Activated CD4-positive, alpha-beta T cell treated with anti-CD3 and anti-CD28 coated beads, Interleukin-2, amount 10 ng/mL, durations not matched to agents 24 days and 14 days (primary cell): ENCODE measurements around the gene SV2C. TPM values are rescaled to one million over a fixed set of nuclear protein-coding genes. Genes with fewer than 3 reads are reported as not detected.

ENCODE experiments used
- DNase-seq: peaks from one replicate; pipeline ENCODE4 v3.0.0; 2022
- H3K27ac Mint-ChIP-seq: one replicate; pipeline ENCODE4 v1.8.0; 2022; ENCODE audit warnings: mild to moderate bottlenecking, mixed read lengths
- H3K27me3 Mint-ChIP-seq: one replicate; pipeline ENCODE4 v1.8.0; 2022; ENCODE audit warnings: mixed read lengths
- H3K36me3 Mint-ChIP-seq: one replicate; pipeline ENCODE4 v1.8.0; 2022; ENCODE audit warnings: low read depth, mild to moderate bottlenecking, mixed read lengths
- H3K4me1 Mint-ChIP-seq: one replicate; pipeline ENCODE4 v1.8.0; 2021; ENCODE audit warnings: mixed read lengths
- H3K4me3 Mint-ChIP-seq: one replicate; pipeline ENCODE4 v1.8.0; 2022; ENCODE audit warnings: mild to moderate bottlenecking, moderate library complexity, mixed read lengths
- H3K9me3 Mint-ChIP-seq: one replicate; pipeline ENCODE4 v1.8.0; 2021; ENCODE audit warnings: mixed read lengths
- intact Hi-C: fragments of 100-400 bp; cut with micrococcal nuclease; formaldehyde crosslinking; loops from one replicate; pipeline ENCODE4 v1.15.1; 2023
- total RNA-seq: library from RNA; stranded (reverse); gene quantifications from 2 replicates; pipeline ENCODE4 v1.2.3, GENCODE V29; 2022

Gene SV2C
- total RNA-seq, 1 donor from 2014 or later: not detected

DNA sequence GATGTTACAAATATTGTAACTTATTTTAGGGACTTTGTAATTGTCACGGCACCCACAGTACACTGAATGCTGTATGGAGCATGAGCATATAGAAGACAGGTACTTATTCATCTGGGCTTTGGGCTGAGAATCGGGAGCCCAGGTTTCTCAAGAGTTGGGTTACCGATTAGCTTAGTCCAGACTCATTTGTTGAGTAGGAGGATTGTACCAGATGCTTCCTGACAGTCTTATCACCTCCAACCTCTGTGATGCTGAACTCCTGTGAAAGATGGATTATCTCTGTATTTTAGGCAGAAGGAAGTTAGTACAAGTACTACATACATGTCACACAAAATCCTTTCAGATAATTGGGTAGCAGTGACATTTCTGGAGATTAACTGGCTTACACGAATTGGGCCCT lies 79.2 kb downstream of the SV2C start:
- Mint-ChIP-seq H3K27ac (no peak overlapping the region), H3K4me3 (no peak overlapping the region), H3K9me3 (no peaks in the 10 kb centered on the region), H3K27me3 (peaks cover 30% of the 10 kb centered on the region), H3K36me3 (no peaks in the 10 kb centered on the region), H3K4me1 (no peaks in the 10 kb centered on the region)
- DNase-seq: peak; percentile 36
- intact Hi-C loops: no loop called here

GRCh38 chr5:76163111-76163628 lies 80.0 kb downstream of the SV2C start:
- Mint-ChIP-seq H3K9me3 (no peaks in the 10 kb centered on the region), H3K27ac (no peak overlapping the region), H3K4me1 (no peaks in the 10 kb centered on the region), H3K27me3 (peaks cover 32% of the 10 kb centered on the region), H3K4me3 (no peak overlapping the region), H3K36me3 (no peaks in the 10 kb centered on the region)
- intact Hi-C loops: no loop called here
- peak; percentile 28 for DNase-seq

- intact Hi-C loops: no loop called here
- Mint-ChIP-seq H3K27me3 (peaks cover 27% of the 10 kb centered on the region), H3K9me3 (no peaks in the 10 kb centered on the region), H3K36me3 (no peaks in the 10 kb centered on the region), H3K4me1 (no peaks in the 10 kb centered on the region), H3K4me3 (no peak overlapping the region), H3K27ac (no peak overlapping the region)
- peak; percentile 3 for DNase-seq
These were observed 81.8 kb downstream of the SV2C start for GRCh38 chr5:76165029-76165428.

GRCh38 chr5:76165711-76166374 lies 82.7 kb downstream of the SV2C start:
- no peaks in the 10 kb centered on the region for H3K9me3 Mint-ChIP-seq
- intact Hi-C loops: no loop called here
- peaks cover 27% of the 10 kb centered on the region for H3K27me3 Mint-ChIP-seq
- no peak overlapping the region for H3K27ac Mint-ChIP-seq
- peak; percentile 30 for DNase-seq
- no peaks in the 10 kb centered on the region for H3K4me1 Mint-ChIP-seq
- H3K36me3 Mint-ChIP-seq: no peaks in the 10 kb centered on the region
- no peak overlapping the region for H3K4me3 Mint-ChIP-seq

- intact Hi-C loops: no loop called here
- Mint-ChIP-seq H3K27ac (no peak overlapping the region), H3K36me3 (no peaks in the 10 kb centered on the region), H3K4me1 (no peaks in the 10 kb centered on the region), H3K27me3 (peaks cover 23% of the 10 kb centered on the region), H3K9me3 (no peaks in the 10 kb centered on the region), H3K4me3 (no peak overlapping the region)
- peak; percentile 37 for DNase-seq
These were observed 83.8 kb downstream of the SV2C start for GRCh38 chr5:76166886-76167576.

DNA sequence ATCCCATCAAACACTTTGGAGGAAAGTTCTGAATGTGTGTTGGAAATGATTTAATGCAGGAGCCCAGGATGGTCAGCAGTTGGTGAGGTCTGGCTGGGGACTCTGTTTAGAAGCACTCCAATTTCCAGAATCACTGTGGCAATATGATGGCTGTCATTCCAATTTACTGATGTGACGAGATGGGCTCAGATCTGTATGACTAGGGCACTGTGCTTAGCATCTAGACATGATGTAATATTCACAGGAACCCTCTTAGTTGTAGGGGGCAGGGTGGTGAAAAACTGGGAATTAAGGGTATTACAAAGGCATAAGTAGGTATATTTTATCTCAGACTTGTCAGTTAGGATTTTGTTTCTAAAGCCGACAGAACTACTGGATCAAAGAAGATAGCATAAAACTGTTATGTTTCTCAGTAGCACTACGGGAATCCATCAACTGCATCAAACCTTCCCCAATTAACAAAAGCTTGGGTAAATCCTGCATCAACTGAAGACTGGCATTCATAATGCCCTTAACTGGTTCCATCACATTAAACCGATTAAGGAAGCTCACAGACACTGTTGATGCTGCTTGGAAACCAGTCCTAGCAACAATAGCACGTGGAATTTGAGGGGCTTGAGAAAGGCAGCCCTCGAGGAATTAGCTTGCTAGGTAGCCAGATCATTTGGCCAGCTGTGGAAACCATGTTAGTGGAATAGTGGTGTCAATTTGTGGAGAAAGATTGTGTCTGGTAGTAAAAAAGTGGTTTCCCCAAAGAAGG lies 86.1 kb downstream of the SV2C start:
- Mint-ChIP-seq H3K4me3 (no peak overlapping the region), H3K4me1 (no peaks in the 10 kb centered on the region), H3K27ac (no peak overlapping the region), H3K27me3 (peaks cover 22% of the 10 kb centered on the region), H3K9me3 (no peaks in the 10 kb centered on the region), H3K36me3 (no peaks in the 10 kb centered on the region)
- peak; percentile 35 for DNase-seq
- intact Hi-C loops: no loop called here

DNA sequence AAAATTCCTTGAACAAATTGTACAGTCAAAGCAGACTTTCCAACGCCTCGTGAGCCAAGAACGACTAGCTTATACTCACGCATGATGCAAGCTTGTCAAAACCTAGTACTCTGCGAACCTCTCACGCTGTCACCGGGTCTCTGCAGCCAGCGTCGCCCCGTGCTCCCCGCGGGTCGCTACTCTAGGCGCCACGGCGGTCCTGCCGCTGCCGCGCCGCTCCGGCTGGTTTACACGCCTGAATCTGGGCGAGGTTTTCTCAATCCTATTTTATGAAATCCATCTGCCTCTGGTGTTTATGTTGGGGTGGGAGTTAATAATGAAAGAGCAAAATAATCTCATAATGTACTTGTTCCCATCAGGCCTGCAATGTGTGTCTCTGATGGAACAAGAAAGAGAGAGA lies 90.9 kb downstream of the SV2C start:
- Mint-ChIP-seq H3K36me3 (no peaks in the 10 kb centered on the region), H3K27ac (no peak overlapping the region), H3K4me3 (no peak overlapping the region), H3K27me3 (peaks cover 4% of the 10 kb centered on the region), H3K4me1 (peaks cover 17% of the 10 kb centered on the region), H3K9me3 (no peaks in the 10 kb centered on the region)
- intact Hi-C loops: no loop called here
- peak; percentile 50 for DNase-seq

DNA sequence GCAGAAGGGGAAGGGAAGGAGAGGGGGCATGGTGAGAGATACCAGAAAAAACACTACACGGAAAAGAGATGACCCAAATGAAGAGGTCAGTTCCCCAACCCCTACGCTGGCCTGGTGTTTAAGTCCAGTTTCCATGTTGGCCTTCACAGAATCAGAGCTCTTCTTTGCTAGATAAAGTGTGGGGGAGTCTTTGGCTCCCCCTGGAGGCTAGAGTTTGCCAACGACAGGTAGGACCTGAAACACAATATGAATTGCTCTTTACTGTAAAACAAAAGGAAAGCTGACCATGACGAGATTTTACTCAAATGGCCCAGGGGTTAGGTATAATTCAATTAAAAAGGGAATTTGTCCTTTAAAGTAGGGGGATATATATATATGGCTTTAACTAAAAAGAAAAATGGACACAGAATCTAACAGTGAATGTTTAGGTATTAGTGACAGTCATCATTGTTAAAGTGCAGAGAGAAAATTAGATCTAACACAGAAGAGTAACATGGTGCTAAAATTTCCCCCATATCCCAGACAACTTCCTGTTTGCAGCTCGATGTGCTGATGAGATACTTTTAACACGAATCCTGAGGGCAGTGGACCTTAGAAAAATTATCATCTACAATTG lies 92.0 kb downstream of the SV2C start:
- H3K9me3 Mint-ChIP-seq: no peaks in the 10 kb centered on the region
- H3K36me3 Mint-ChIP-seq: no peaks in the 10 kb centered on the region
- no peak overlapping the region for H3K27ac Mint-ChIP-seq
- H3K27me3 Mint-ChIP-seq: peaks cover 2% of the 10 kb centered on the region
- intact Hi-C loops: loop anchor here (5.0 kb wide), 1 partner anchor 92 kb away; no protein-coding TSS in a partner anchor
- peaks cover 17% of the 10 kb centered on the region for H3K4me1 Mint-ChIP-seq
- no peak overlapping the region for H3K4me3 Mint-ChIP-seq
- peak; percentile 85 for DNase-seq

- peak; percentile 53 for DNase-seq
- intact Hi-C loops: loop anchor here (5.0 kb wide), 1 partner anchor 91 kb away; no protein-coding TSS in a partner anchor
- Mint-ChIP-seq H3K9me3 (no peaks in the 10 kb centered on the region), H3K36me3 (no peaks in the 10 kb centered on the region), H3K4me1 (peaks cover 17% of the 10 kb centered on the region), H3K4me3 (no peak overlapping the region), H3K27ac (no peak overlapping the region), H3K27me3 (peaks cover 2% of the 10 kb centered on the region)
These were observed 92.7 kb downstream of the SV2C start for GRCh38 chr5:76175821-76176403.

DNA sequence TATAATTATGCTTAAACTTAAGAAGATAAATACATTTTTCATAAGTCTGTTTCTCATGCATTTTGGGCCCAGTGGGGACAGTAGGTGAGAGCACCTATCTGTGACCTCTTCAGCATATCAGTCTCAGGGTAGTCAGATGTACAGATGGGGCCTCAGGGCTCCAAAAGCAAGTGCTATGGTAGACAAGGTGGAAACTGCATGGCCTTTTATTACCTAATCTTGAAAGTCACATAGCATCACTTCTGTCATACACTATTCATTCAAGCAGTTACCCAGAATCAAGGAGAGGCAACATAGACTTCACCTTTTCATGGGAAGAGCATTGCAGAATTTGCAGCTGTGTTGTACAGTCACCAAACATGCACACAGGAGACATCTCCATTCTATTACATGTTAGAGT lies 94.8 kb downstream of the SV2C start:
- peaks cover 2% of the 10 kb centered on the region for H3K27me3 Mint-ChIP-seq
- no peaks in the 10 kb centered on the region for H3K9me3 Mint-ChIP-seq
- H3K4me1 Mint-ChIP-seq: peaks cover 17% of the 10 kb centered on the region
- peak; percentile 49 for DNase-seq
- H3K27ac Mint-ChIP-seq: no peak overlapping the region
- no peak overlapping the region for H3K4me3 Mint-ChIP-seq
- intact Hi-C loops: loop anchor here (5.0 kb wide), 1 partner anchor 89 kb away; no protein-coding TSS in a partner anchor
- H3K36me3 Mint-ChIP-seq: no peaks in the 10 kb centered on the region

- no peak overlapping the region for H3K27ac Mint-ChIP-seq
- intact Hi-C loops: loop anchor here (5.0 kb wide), 1 partner anchor 88 kb away; no protein-coding TSS in a partner anchor
- H3K4me1 Mint-ChIP-seq: peaks cover 17% of the 10 kb centered on the region
- H3K27me3 Mint-ChIP-seq: peaks cover 2% of the 10 kb centered on the region
- H3K9me3 Mint-ChIP-seq: peaks cover 4% of the 10 kb centered on the region
- peak; percentile 14 for DNase-seq
- no peak overlapping the region for H3K4me3 Mint-ChIP-seq
- H3K36me3 Mint-ChIP-seq: no peaks in the 10 kb centered on the region
These were observed 95.7 kb downstream of the SV2C start for GRCh38 chr5:76178913-76179312.

DNA sequence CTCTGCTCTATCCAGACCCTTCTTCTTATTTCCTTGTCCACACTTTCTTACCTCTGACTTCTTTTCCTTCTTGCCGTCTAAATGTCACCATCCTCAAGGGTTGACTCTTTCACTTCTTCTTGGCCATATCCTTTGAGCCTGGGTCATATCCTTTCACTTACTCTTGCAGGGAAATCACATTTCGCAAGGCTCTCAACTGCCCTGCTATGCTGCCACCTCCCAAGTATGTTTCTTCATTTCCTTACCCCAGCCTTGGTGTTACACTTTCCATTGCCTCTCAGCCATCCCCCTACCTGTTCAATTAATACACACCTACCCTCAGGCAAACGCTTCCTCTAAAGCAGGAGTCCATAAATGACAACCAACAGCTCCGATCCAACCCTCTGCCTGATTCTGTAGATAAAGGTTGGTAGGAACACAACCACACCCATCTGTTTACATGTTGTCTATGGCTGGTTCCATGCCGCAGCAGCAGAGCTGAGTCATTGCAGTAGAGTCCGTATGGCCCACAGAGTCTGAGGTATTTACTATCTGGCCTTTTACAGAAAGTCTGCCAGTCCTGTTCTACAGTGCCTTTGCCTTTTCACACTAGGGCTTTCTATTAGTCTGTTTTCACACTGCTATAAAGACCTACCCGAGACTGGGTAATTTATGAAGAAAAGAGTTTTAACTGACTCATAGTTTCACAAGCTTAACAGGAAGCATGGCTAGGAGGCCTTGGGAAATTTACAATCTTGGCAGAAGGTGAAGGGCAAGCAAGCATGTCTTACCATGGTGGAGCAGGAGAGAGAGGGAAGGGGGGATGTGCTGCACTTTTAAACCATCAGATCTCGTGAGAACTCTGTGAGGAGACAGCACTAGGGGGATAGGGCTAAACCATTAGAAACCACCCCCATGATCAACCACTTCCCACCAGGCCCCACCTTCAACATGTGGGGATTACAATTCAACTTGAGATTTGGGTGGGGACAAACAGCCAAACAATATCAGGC lies 97.9 kb downstream of the SV2C start:
- intact Hi-C loops: no loop called here
- H3K36me3 Mint-ChIP-seq: no peaks in the 10 kb centered on the region
- DNase-seq: peak; percentile 67
- no peak overlapping the region for H3K4me3 Mint-ChIP-seq
- H3K27ac Mint-ChIP-seq: no peak overlapping the region
- no peaks in the 10 kb centered on the region for H3K27me3 Mint-ChIP-seq
- peaks cover 6% of the 10 kb centered on the region for H3K4me1 Mint-ChIP-seq
- H3K9me3 Mint-ChIP-seq: peaks cover 12% of the 10 kb centered on the region
